Chondrocyte (in vitro differentiated cells): ENCODE results near the gene KLLN. TPM values are rescaled to one million over a fixed set of nuclear protein-coding genes. Genes with fewer than 3 reads are reported as not detected.

ENCODE experiments used
- DNase-seq: peaks from one replicate; pipeline ENCODE4 v3.0.0; 2021; ENCODE audit warnings: mixed read lengths, low spot score
- H3K27ac Mint-ChIP-seq: one replicate; pipeline ENCODE4 v1.8.0; 2021; ENCODE audit warnings: mild to moderate bottlenecking, moderate library complexity, mixed read lengths; ENCODE audit not compliant: unreplicated experiment
- H3K27me3 Mint-ChIP-seq: 2 replicates; pipeline ENCODE4 v1.8.0; 2021; ENCODE audit warnings: low read depth, mixed read lengths
- H3K36me3 Mint-ChIP-seq: 2 replicates; pipeline ENCODE4 v1.8.0; 2021; ENCODE audit warnings: low read depth, mixed read lengths
- H3K4me1 Mint-ChIP-seq: 2 replicates; pipeline ENCODE4 v1.8.0; 2021; ENCODE audit warnings: low read depth, mild to moderate bottlenecking, mixed read lengths
- H3K4me3 Mint-ChIP-seq: one replicate; pipeline ENCODE4 v1.8.0; 2021; ENCODE audit warnings: mild to moderate bottlenecking, moderate library complexity, mixed read lengths; ENCODE audit not compliant: unreplicated experiment
- H3K9me3 Mint-ChIP-seq: 2 replicates; pipeline ENCODE4 v1.8.0; 2021; ENCODE audit warnings: low read depth, mixed read lengths
- total RNA-seq: library from RNA; stranded (reverse); gene quantifications from 3 replicates; pipeline ENCODE4 v1.2.1, GENCODE V29; 2021
- TF ChIP-seq, protein P1 (sequence below): fragments of 200-600 bp; sonication (generic); IDR thresholded peaks from 2 replicates; pipeline ENCODE4 v1.5.0; 2021; ENCODE audit warnings: antibody characterized with exemption, mild to moderate bottlenecking, moderate library complexity

The KLLN gene
- total RNA-seq, 1 donor from 2014 or later, result 0.72 TPM

- Mint-ChIP-seq H3K27me3 (no peaks in the 10 kb centered on the region), H3K4me1 (peaks cover 10% of the 10 kb centered on the region), H3K9me3 (no peaks in the 10 kb centered on the region), H3K4me3 (no peak overlapping the region), H3K36me3 (no peaks in the 10 kb centered on the region), H3K27ac (no peak overlapping the region)
- TF ChIP-seq, protein P1, sequence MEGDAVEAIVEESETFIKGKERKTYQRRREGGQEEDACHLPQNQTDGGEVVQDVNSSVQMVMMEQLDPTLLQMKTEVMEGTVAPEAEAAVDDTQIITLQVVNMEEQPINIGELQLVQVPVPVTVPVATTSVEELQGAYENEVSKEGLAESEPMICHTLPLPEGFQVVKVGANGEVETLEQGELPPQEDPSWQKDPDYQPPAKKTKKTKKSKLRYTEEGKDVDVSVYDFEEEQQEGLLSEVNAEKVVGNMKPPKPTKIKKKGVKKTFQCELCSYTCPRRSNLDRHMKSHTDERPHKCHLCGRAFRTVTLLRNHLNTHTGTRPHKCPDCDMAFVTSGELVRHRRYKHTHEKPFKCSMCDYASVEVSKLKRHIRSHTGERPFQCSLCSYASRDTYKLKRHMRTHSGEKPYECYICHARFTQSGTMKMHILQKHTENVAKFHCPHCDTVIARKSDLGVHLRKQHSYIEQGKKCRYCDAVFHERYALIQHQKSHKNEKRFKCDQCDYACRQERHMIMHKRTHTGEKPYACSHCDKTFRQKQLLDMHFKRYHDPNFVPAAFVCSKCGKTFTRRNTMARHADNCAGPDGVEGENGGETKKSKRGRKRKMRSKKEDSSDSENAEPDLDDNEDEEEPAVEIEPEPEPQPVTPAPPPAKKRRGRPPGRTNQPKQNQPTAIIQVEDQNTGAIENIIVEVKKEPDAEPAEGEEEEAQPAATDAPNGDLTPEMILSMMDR, result no peak
- DNase-seq, result no peak
Measured at GRCh38 chr10:87845624-87845998, 17.7 kb downstream of the KLLN start.

GRCh38 chr10:87844837-87845623 lies 18.3 kb downstream of the KLLN start:
- Mint-ChIP-seq H3K9me3 (no peaks in the 10 kb centered on the region), H3K27ac (no peak overlapping the region), H3K27me3 (no peaks in the 10 kb centered on the region), H3K4me3 (no peak overlapping the region), H3K4me1 (peaks cover 10% of the 10 kb centered on the region), H3K36me3 (no peaks in the 10 kb centered on the region)
- TF ChIP-seq, protein P1, result no peak
- no peak for DNase-seq

- TF ChIP-seq, protein P1, result no peak
- H3K4me1 Mint-ChIP-seq, result peaks cover 10% of the 10 kb centered on the region
- H3K9me3 Mint-ChIP-seq, result no peaks in the 10 kb centered on the region
- H3K27me3 Mint-ChIP-seq, result no peaks in the 10 kb centered on the region
- no peak overlapping the region for H3K27ac Mint-ChIP-seq
- no peak for DNase-seq
- no peaks in the 10 kb centered on the region for H3K36me3 Mint-ChIP-seq
- H3K4me3 Mint-ChIP-seq, result no peak overlapping the region
Measured at GRCh38 chr10:87843714-87844113, 19.6 kb downstream of the KLLN start.

- Mint-ChIP-seq H3K4me1 (peaks cover 10% of the 10 kb centered on the region), H3K27me3 (no peaks in the 10 kb centered on the region), H3K4me3 (no peak overlapping the region), H3K27ac (no peak overlapping the region), H3K36me3 (no peaks in the 10 kb centered on the region), H3K9me3 (no peaks in the 10 kb centered on the region)
- TF ChIP-seq, protein P1, result no peak
- no peak for DNase-seq
Measured at GRCh38 chr10:87842776-87843497, 20.4 kb downstream of the KLLN start.

GRCh38 chr10:87842220-87842641 lies 21.1 kb downstream of the KLLN start:
- H3K4me3 Mint-ChIP-seq, result no peak overlapping the region
- peaks cover 10% of the 10 kb centered on the region for H3K4me1 Mint-ChIP-seq
- no peaks in the 10 kb centered on the region for H3K36me3 Mint-ChIP-seq
- H3K9me3 Mint-ChIP-seq, result no peaks in the 10 kb centered on the region
- no peaks in the 10 kb centered on the region for H3K27me3 Mint-ChIP-seq
- no peak overlapping the region for H3K27ac Mint-ChIP-seq
- DNase-seq, result no peak
- TF ChIP-seq, protein P1, result no peak
